ENCODE results near the gene GEMIN4. TPM values are rescaled to one million over a fixed set of nuclear protein-coding genes. Genes with fewer than 3 reads are reported as not detected.
"Not testable (repeated sequence)": the region's sequence is repeated elsewhere in the genome, so short reads cannot be mapped to it uniquely, and the experiment has no call there.

The GEMIN4 gene
- polyA plus RNA-seq, 1 of the 3 experiments (the other 2 are of a cell fraction), result 12.5 TPM

DNA sequence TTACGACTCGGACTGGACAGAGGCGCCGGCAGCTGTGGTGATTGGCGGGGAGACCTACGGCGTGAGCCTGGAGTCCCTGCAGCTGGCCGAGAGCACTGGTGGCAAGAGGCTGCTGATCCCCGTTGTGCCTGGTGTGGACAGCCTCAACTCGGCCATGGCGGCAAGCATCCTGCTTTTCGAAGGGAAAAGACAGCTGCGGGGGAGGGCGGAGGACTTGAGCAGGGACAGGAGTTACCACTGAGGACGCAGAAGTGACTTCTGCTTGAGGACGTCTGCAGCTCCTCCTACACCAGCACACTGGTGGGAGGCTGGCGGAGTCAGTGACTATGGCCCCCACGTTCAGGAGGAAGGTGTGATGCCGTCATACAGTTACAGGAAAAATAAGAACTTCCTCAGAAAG is 39.8 kb upstream of the GEMIN4 start:
- POLR2A ChIA-PET, result interaction anchor here (1.1 kb wide), 1 partner anchor 10 kb away, joined by 4 read pairs; the partner anchor contains the start of genes GLOD4 and MRM3
- Histone ChIP-seq H2AFZ (ENCODE audit: low read depth) (no peak overlapping the region), H3K9me2 (no peaks in the 10 kb centered on the region), H3K36me3 (replicated peaks in 1 of 2; ENCODE audit: control insufficient read depth in 1 of 2, insufficient read depth in 2 of 2, low read length in 1 of 2) (peaks cover 17 to 34% of the 10 kb centered on the region in 2 experiments), H4K20me1 (ENCODE audit: insufficient read depth) (no peaks in the 10 kb centered on the region), H3K4me2 (no peak overlapping the region), H3K9ac (no peak overlapping the region), H3F3A (replicated peaks; ENCODE audit: insufficient read depth) (no peaks in the 10 kb centered on the region), H3K79me2 (ENCODE audit: insufficient read depth) (no peaks in the 10 kb centered on the region; the same call in 1 of the 2 replicates), H3K4me3 (ENCODE audit: low read depth in 2 of 2, low read length in 1 of 2) (no peak overlapping the region), H3K27me3 (ENCODE audit: insufficient read depth) (no peaks in the 10 kb centered on the region), H3K9me3 (no peaks in the 10 kb centered on the region), H3K4me1 (ENCODE audit: control insufficient read depth in 1 of 2, insufficient read depth in 2 of 2, low read depth in 1 of 2, low read length in 1 of 2) (peaks cover 0 to 6% of the 10 kb centered on the region in 2 experiments; a peak in 1 of 4 replicates), H3K27ac (ENCODE audit: low read depth in 2 of 2, low read length in 1 of 2) (no peak overlapping the region)
- DNase-seq, result no peak
- WGBS (ENCODE audit: low lambda C conversion rate), result 96% methylated on average over 19 of the region's 19 CpGs
- TF ChIP-seq, protein P1, sequence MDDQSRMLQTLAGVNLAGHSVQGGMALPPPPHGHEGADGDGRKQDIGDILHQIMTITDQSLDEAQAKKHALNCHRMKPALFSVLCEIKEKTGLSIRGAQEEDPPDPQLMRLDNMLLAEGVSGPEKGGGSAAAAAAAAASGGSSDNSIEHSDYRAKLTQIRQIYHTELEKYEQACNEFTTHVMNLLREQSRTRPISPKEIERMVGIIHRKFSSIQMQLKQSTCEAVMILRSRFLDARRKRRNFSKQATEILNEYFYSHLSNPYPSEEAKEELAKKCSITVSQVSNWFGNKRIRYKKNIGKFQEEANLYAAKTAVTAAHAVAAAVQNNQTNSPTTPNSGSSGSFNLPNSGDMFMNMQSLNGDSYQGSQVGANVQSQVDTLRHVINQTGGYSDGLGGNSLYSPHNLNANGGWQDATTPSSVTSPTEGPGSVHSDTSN (IDR thresholded peaks at IDR 0.05), result no peak
- TF ChIP-seq CHD2 (IDR thresholded peaks at IDR 0.05; ENCODE audit: low read length, partially characterized antibody), result no peak
- TF ChIP-seq TAF1 (IDR thresholded peaks at IDR 0.05; ENCODE audit: borderline replicate concordance, low read depth, low read length), result no peak
- no peak for TF ChIP-seq NRF1 (IDR thresholded peaks at IDR 0.05; ENCODE audit: low read depth, low read length)
- TF ChIP-seq FOSL2 (IDR thresholded peaks at IDR 0.05; ENCODE audit: borderline replicate concordance, low read depth), result no peak
- TF ChIP-seq RFX5 (IDR thresholded peaks at IDR 0.05; ENCODE audit: low read length), result no peak
- no peak for TF ChIP-seq ELF1 (IDR thresholded peaks at IDR 0.05)
- CTCF ChIA-PET, result interaction anchor here (0.7 to 9.2 kb wide), 3 partner anchors 189 to 206 kb away, joined by 5 to 69 read pairs (median 8); partner anchors contain the start of genes NXN and TIMM22

DNA sequence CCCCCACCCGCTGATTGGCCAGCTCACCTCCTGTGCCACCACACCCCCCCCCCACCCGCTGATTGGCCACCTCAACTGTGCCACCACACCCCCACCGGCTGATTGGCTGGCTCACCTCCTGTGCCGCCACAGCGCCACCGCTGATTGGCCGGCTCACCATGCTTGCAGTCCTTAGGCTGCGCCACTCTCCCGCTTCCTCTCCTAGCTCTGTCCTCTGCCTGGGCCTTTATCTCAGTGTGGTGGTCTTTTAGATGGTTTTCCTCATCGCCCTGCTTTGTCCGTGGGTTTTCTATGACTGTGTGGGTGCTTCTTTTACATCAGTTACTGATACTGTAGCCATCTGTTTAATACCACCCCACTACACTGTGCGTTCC is 38.8 kb upstream of the GEMIN4 start:
- H3K9ac ChIP-seq; H3K9me3 ChIP-seq; H3K79me2 ChIP-seq (ENCODE audit: insufficient read depth); H3K9me2 ChIP-seq; H2AFZ ChIP-seq (ENCODE audit: low read depth); H3K4me1 ChIP-seq (ENCODE audit: control insufficient read depth in 1 of 2, insufficient read depth in 2 of 2, low read depth in 1 of 2, low read length in 1 of 2); H3K27me3 ChIP-seq (ENCODE audit: insufficient read depth); H3K27ac ChIP-seq (ENCODE audit: low read depth in 2 of 2, low read length in 1 of 2); H3K4me3 ChIP-seq (ENCODE audit: low read depth in 2 of 2, low read length in 1 of 2); DNase-seq; H4K20me1 ChIP-seq (ENCODE audit: insufficient read depth); H3K4me2 ChIP-seq; H3F3A ChIP-seq (replicated peaks; ENCODE audit: insufficient read depth): not testable (repeated sequence)
- ChIA-PET POLR2A (interaction anchor here (1.1 kb wide), 1 partner anchor 9 kb away, joined by 4 read pairs; the partner anchor contains the start of genes GLOD4 and MRM3), CTCF (interaction anchor here (0.7 to 1.8 kb wide), 2 partner anchors 11 to 190 kb away, joined by 5 read pairs; no protein-coding TSS in a partner anchor)
- 93% methylated on average over 9 of the region's 12 CpGs for WGBS (ENCODE audit: low lambda C conversion rate)
- peaks cover 21 to 34% of the 10 kb centered on the region in 2 experiments for H3K36me3 ChIP-seq (replicated peaks in 1 of 2; ENCODE audit: control insufficient read depth in 1 of 2, insufficient read depth in 2 of 2, low read length in 1 of 2)

DNA sequence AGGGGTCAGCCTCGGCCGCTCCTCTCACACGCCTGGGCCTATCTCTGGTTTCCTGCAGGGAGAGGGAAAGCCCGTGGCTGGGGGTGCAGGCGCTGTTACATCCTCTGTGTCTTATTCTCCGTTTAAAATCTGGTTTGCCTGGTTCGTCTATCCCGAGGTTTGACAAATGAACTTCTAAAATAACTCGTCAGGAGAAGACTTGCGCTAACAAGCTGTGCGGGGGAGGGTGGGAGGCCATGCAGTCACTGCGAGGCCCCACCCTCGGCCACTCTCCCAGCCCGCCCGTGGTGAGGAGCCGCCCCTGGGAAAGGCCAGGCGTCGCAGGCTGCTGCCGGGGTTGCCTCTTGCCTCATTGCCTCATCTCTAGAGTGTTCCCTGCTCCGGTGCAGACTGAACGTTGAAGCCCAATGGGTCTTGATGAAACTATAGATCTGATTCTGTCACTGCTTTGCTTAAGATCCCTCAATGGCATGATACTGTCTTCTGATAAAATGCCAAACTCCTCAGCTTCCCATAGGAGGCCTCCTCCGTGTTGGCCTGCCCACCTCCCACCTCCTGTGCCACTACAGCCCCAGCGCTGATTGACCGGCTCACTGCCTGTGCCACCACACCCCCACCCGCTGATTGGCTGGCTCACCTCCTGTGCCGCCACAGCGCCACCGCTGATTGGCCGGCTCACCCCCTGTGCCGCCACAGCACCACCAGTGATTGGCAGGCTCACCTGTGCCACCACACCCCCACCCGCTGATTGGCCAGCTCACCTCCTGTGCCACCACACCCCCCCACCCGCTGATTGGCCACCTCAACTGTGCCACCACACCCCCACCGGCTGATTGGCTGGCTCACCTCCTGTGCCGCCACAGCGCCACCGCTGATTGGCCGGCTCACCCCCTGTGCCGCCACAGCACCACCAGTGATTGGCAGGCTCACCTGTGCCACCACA is 38.1 kb upstream of the GEMIN4 start:
- H3K9ac ChIP-seq; DNase-seq; H2AFZ ChIP-seq (ENCODE audit: low read depth); H3K27me3 ChIP-seq (ENCODE audit: insufficient read depth); H3K9me3 ChIP-seq; H3K27ac ChIP-seq (ENCODE audit: low read depth in 2 of 2, low read length in 1 of 2); H3K4me1 ChIP-seq (ENCODE audit: control insufficient read depth in 1 of 2, insufficient read depth in 2 of 2, low read depth in 1 of 2, low read length in 1 of 2); H4K20me1 ChIP-seq (ENCODE audit: insufficient read depth); POLR2A ChIA-PET; H3K4me2 ChIP-seq; H3K79me2 ChIP-seq (ENCODE audit: insufficient read depth); H3K4me3 ChIP-seq (ENCODE audit: low read depth in 2 of 2, low read length in 1 of 2); H3F3A ChIP-seq (replicated peaks; ENCODE audit: insufficient read depth); H3K9me2 ChIP-seq: not testable (repeated sequence)
- 97% methylated on average over 31 of the region's 38 CpGs for WGBS (ENCODE audit: low lambda C conversion rate)
- H3K36me3 ChIP-seq (replicated peaks in 1 of 2; ENCODE audit: control insufficient read depth in 1 of 2, insufficient read depth in 2 of 2, low read length in 1 of 2), result peaks cover 21 to 36% of the 10 kb centered on the region in 2 experiments
- CTCF ChIA-PET, result interaction anchor here (1.0 to 3.8 kb wide), 3 partner anchors 10 to 207 kb away, joined by 5 to 20 read pairs (median 5); partner anchors contain the start of gene TIMM22
